Smooth muscle cell (in vitro differentiated cells): Measurements from ENCODE around the gene CHD6. TPM values are rescaled to one million over a fixed set of nuclear protein-coding genes. Genes with fewer than 3 reads are reported as not detected.

Source experiments
- DNase-seq: peaks from one replicate; lab custom pipeline; 2025; ENCODE audit not compliant: unreplicated experiment; lab: John Stamatoyannopoulos, UW
- H2AFZ ChIP-seq: fragments of 200-600 bp; sonication (generic); 2 replicates; pipeline ENCODE4 v1.6.0; 2016; ENCODE audit warnings: antibody characterized with exemption, low read depth, mild to moderate bottlenecking
- H3F3A ChIP-seq: fragments of 200-600 bp; sonication (generic); 2 replicates; pipeline ENCODE4 v1.6.0; 2017; ENCODE audit warnings: antibody characterized with exemption, low read depth
- H3K27ac ChIP-seq: fragments of 200-600 bp; sonication (generic); 2 replicates; pipeline ENCODE4 v1.5.1; 2016; ENCODE audit warnings: low read depth, mild to moderate bottlenecking
- H3K27me3 ChIP-seq: fragments of 200-600 bp; sonication (generic); 2 replicates; pipeline ENCODE4 v1.6.1; 2016; ENCODE audit warnings: low read depth, mild to moderate bottlenecking
- H3K36me3 ChIP-seq: fragments of 200-600 bp; sonication (generic); 2 replicates; pipeline ENCODE4 v1.5.1; 2016; ENCODE audit warnings: low read depth
- H3K4me1 ChIP-seq: fragments of 200-600 bp; sonication (generic); 2 replicates; pipeline ENCODE4 v1.5.1; 2016; ENCODE audit warnings: low read depth
- H3K4me2 ChIP-seq: fragments of 200-600 bp; sonication (generic); 2 replicates; pipeline ENCODE4 v1.6.0; 2016; ENCODE audit warnings: mild to moderate bottlenecking
- H3K4me3 ChIP-seq: fragments of 200-600 bp; sonication (generic); 2 replicates; pipeline ENCODE4 v1.5.1; 2016; ENCODE audit warnings: mild to moderate bottlenecking
- H3K79me2 ChIP-seq: fragments of 200-600 bp; sonication (generic); 2 replicates; pipeline ENCODE4 v1.6.0; 2016; ENCODE audit warnings: low read depth, mild to moderate bottlenecking
- H3K9ac ChIP-seq: fragments of 200-600 bp; sonication (generic); 2 replicates; pipeline ENCODE4 v1.6.0; 2016; ENCODE audit warnings: low read depth
- H3K9me3 ChIP-seq: fragments of 200-600 bp; sonication (generic); replicated peaks from 2 replicates; pipeline ENCODE4 v1.5.1; 2016; ENCODE audit warnings: low read depth
- H4K20me1 ChIP-seq: fragments of 200-600 bp; sonication (generic); 2 replicates; pipeline ENCODE4 v1.6.0; 2016; ENCODE audit warnings: low read depth
- CTCF ChIP-seq: fragments of 200-600 bp; sonication (generic); IDR thresholded peaks from 2 replicates; pipeline ENCODE4 v1.5.1; 2017; ENCODE audit warnings: borderline replicate concordance, mild to moderate bottlenecking, antibody characterized with exemption; ENCODE audit not compliant: insufficient read depth, poor library complexity, severe bottlenecking
- WGBS: methylation state at CpG from one replicate; pipeline ENCODE4 v1.1.7; 2016; ENCODE audit warnings: low lambda C conversion rate; 5-methylcytosine and 5-hydroxymethylcytosine counted together
- polyA plus RNA-seq: library from polyadenylated mRNA; unstranded; fragments of >200 nt; fragmentation: Nextera tagmentation; extraction: Ambion mirVana; gene quantifications from 2 replicates; pipeline ENCODE4 v1.2.1, GENCODE V29; 2016
- total RNA-seq: library from RNA; depleted of rRNA; stranded (reverse); fragments of >200 nt; gene quantifications from 2 replicates; pipeline ENCODE4 v1.2.3, GENCODE V29; 2014

Gene CHD6
- total and polyA plus RNA-seq, 2 experiments from 2014 or later: 41.7 to 47.8 TPM

- no peaks in the 10 kb centered on the region for H3F3A ChIP-seq
- DNase-seq: no peak
- WGBS: 90% methylated on average over 5 of the region's 5 CpGs
- no peak overlapping the region for H3K4me2 ChIP-seq
- H4K20me1 ChIP-seq: peaks cover 5% of the 10 kb centered on the region
- H3K36me3 ChIP-seq: peaks cover 21% of the 10 kb centered on the region
- H2AFZ ChIP-seq: no peak overlapping the region
- no peaks in the 10 kb centered on the region for H3K27me3 ChIP-seq
- H3K79me2 ChIP-seq: no peaks in the 10 kb centered on the region
- H3K9me3 ChIP-seq: no peaks in the 10 kb centered on the region
- H3K27ac ChIP-seq: no peak overlapping the region
- no peak overlapping the region for H3K4me3 ChIP-seq
- H3K4me1 ChIP-seq: no peaks in the 10 kb centered on the region
- no peak overlapping the region for H3K9ac ChIP-seq
- no peak for TF ChIP-seq CTCF
Measured at GRCh38 chr20:41413169-41413568, 205.0 kb downstream of the CHD6 start.

GRCh38 chr20:41412324-41413120 lies 205.7 kb downstream of the CHD6 start:
- H2AFZ ChIP-seq: no peak overlapping the region
- no peak overlapping the region for H3K4me3 ChIP-seq
- WGBS: 94% methylated on average over 12 of the region's 12 CpGs
- H3K27me3 ChIP-seq: no peaks in the 10 kb centered on the region
- H3F3A ChIP-seq: no peaks in the 10 kb centered on the region
- no peak overlapping the region for H3K4me2 ChIP-seq
- no peak overlapping the region for H3K27ac ChIP-seq
- no peak for TF ChIP-seq CTCF
- no peak for DNase-seq
- no peaks in the 10 kb centered on the region for H3K79me2 ChIP-seq
- no peak overlapping the region for H3K9ac ChIP-seq
- H3K9me3 ChIP-seq: no peaks in the 10 kb centered on the region
- no peaks in the 10 kb centered on the region for H4K20me1 ChIP-seq
- H3K4me1 ChIP-seq: no peaks in the 10 kb centered on the region
- H3K36me3 ChIP-seq: peaks cover 21% of the 10 kb centered on the region

DNA sequence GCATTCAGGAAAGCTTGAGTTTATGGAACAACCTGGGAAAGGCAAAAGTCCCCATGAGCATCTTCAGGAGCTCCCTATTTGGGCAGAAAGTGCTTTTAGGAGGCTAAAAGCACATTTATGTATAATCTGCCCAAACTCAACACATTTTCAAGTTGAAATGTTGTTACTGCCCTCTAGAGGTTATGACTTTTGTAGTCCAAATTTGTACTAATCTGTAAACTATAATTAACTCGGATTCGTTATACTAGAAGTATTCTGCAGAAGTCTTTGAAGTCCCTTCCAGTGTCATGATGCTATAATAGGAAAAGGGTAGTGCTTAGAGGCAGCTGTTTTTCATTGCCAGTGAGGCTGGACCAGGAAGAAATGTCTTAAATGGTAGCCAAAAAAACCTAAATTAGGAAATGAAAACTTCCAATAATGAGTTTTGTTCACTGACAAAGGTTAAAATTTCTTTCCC lies 206.8 kb downstream of the CHD6 start:
- H3K9me3 ChIP-seq: no peaks in the 10 kb centered on the region
- H2AFZ ChIP-seq: no peak overlapping the region
- H3K79me2 ChIP-seq: no peaks in the 10 kb centered on the region
- no peak for DNase-seq
- no peaks in the 10 kb centered on the region for H3K27me3 ChIP-seq
- no peaks in the 10 kb centered on the region for H3F3A ChIP-seq
- H3K27ac ChIP-seq: no peak overlapping the region
- H3K36me3 ChIP-seq: peaks cover 15% of the 10 kb centered on the region
- peak; percentile 44 for TF ChIP-seq CTCF
- no peaks in the 10 kb centered on the region for H4K20me1 ChIP-seq
- no peak overlapping the region for H3K4me2 ChIP-seq
- 55% methylated on average over 2 of the region's 2 CpGs for WGBS
- H3K4me3 ChIP-seq: no peak overlapping the region
- H3K4me1 ChIP-seq: no peaks in the 10 kb centered on the region
- no peak overlapping the region for H3K9ac ChIP-seq

DNA sequence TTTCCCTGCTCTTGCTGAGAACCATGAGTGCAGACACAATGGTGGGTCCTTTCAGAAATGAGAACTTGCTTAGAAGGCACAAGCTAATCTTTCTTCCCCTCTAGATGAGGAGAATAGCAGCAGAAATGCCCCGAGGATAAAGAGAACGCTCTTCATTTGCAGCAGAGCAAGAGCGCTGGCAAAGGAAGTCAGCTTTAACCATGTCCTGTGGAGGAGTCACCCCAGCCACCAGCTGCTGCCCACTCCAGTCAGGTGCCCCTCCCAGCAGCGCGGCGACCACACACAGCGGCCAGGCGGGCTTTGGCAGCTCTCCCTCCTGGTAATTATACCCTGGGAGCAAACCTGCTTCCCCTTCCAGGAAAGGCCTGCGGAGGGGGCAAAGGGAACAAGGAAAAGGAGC lies 209.2 kb downstream of the CHD6 start:
- no peak overlapping the region for H3K9ac ChIP-seq
- H3F3A ChIP-seq: no peaks in the 10 kb centered on the region
- H3K4me2 ChIP-seq: no peak overlapping the region
- H3K9me3 ChIP-seq: no peaks in the 10 kb centered on the region
- no peak for DNase-seq
- H3K27me3 ChIP-seq: no peaks in the 10 kb centered on the region
- 98% methylated on average over 9 of the region's 9 CpGs for WGBS
- H4K20me1 ChIP-seq: no peaks in the 10 kb centered on the region
- no peak overlapping the region for H3K4me3 ChIP-seq
- H3K79me2 ChIP-seq: no peaks in the 10 kb centered on the region
- no peak overlapping the region for H2AFZ ChIP-seq
- TF ChIP-seq CTCF: no peak
- H3K36me3 ChIP-seq: peaks cover 7% of the 10 kb centered on the region
- no peak overlapping the region for H3K27ac ChIP-seq
- no peaks in the 10 kb centered on the region for H3K4me1 ChIP-seq
